ENCODE results near the gene LGALSL. TPM values are rescaled to one million over a fixed set of nuclear protein-coding genes. Genes with fewer than 3 reads are reported as not detected.

LGALSL gene
- total RNA-seq, 1 experiment from 2014 or later = 37.2 TPM

- no peak overlapping the region for H3K4me3 ChIP-seq (ENCODE audit: low read depth, low read length)
- no peak for DNase-seq
- H3K4me1 ChIP-seq = no peaks in the 10 kb centered on the region
- no peaks in the 10 kb centered on the region for H3K9me3 ChIP-seq
- H3K9me3 Mint-ChIP-seq (ENCODE audit: unreplicated experiment) = no peaks in the 10 kb centered on the region
- H3K36me3 ChIP-seq (ENCODE audit: control insufficient read depth, insufficient read depth, low read length) = no peaks in the 10 kb centered on the region; the same call in 1 of the 2 replicates
- no peak overlapping the region for H3K4me3 Mint-ChIP-seq (ENCODE audit: unreplicated experiment)
- no peak overlapping the region for H3K27ac Mint-ChIP-seq (ENCODE audit: unreplicated experiment)
- no peaks in the 10 kb centered on the region for H3K4me1 Mint-ChIP-seq (ENCODE audit: low read depth, unreplicated experiment)
- ChIA-PET CTCF (interaction anchor here (0.6 kb wide), 1 partner anchor 40 kb away, joined by 8 read pairs; no protein-coding TSS in a partner anchor), POLR2A (no interaction called here)
- no peaks in the 10 kb centered on the region for H3K27me3 Mint-ChIP-seq (ENCODE audit: insufficient read depth, unreplicated experiment)
- H3K27me3 ChIP-seq (replicated peaks; ENCODE audit: control insufficient read depth, insufficient read depth, low read length) = no peaks in the 10 kb centered on the region
- intact Hi-C loops (cut with micrococcal nuclease; ENCODE audit: unreplicated experiment) = loop anchor here (10.0 kb wide), 1 partner anchor 125 kb away; no protein-coding TSS in a partner anchor
- no peak for TF ChIP-seq CTCF (IDR thresholded peaks at IDR 0.05; ENCODE audit: insufficient read depth in 1 of 2, low read depth in 1 of 2, low read length in 1 of 2, severe bottlenecking in 1 of 2, unreplicated experiment in 1 of 2)
- BruUV-seq (replicated peaks) = no TSS peak
- H3K36me3 Mint-ChIP-seq (ENCODE audit: insufficient read depth, unreplicated experiment) = peaks cover 12% of the 10 kb centered on the region
Observed at GRCh38 chr2:64459575-64459974, 5.6 kb downstream of the LGALSL start.

- TF ChIP-seq CTCF (IDR thresholded peaks at IDR 0.05; ENCODE audit: insufficient read depth in 1 of 2, low read depth in 1 of 2, low read length in 1 of 2, severe bottlenecking in 1 of 2, unreplicated experiment in 1 of 2) = no peak
- H3K4me1 Mint-ChIP-seq (ENCODE audit: low read depth, unreplicated experiment) = no peaks in the 10 kb centered on the region
- no peaks in the 10 kb centered on the region for H3K9me3 Mint-ChIP-seq (ENCODE audit: unreplicated experiment)
- no peak for DNase-seq
- CTCF ChIA-PET = no interaction called here
- no peak overlapping the region for H3K4me3 ChIP-seq (ENCODE audit: low read depth, low read length)
- H3K4me1 ChIP-seq = no peaks in the 10 kb centered on the region
- intact Hi-C loops (cut with micrococcal nuclease; ENCODE audit: unreplicated experiment) = no loop called here
- POLR2A ChIA-PET = no interaction called here
- H3K36me3 ChIP-seq (ENCODE audit: control insufficient read depth, insufficient read depth, low read length) = no peaks in the 10 kb centered on the region; the same call in 1 of the 2 replicates
- H3K27ac Mint-ChIP-seq (ENCODE audit: unreplicated experiment) = no peak overlapping the region
- peaks cover 12% of the 10 kb centered on the region for H3K36me3 Mint-ChIP-seq (ENCODE audit: insufficient read depth, unreplicated experiment)
- H3K27me3 Mint-ChIP-seq (ENCODE audit: insufficient read depth, unreplicated experiment) = no peaks in the 10 kb centered on the region
- no peak overlapping the region for H3K4me3 Mint-ChIP-seq (ENCODE audit: unreplicated experiment)
- H3K9me3 ChIP-seq = no peaks in the 10 kb centered on the region
- no peaks in the 10 kb centered on the region for H3K27me3 ChIP-seq (replicated peaks; ENCODE audit: control insufficient read depth, insufficient read depth, low read length)
- no TSS peak for BruUV-seq (replicated peaks)
Observed at GRCh38 chr2:64460330-64460729, 6.4 kb downstream of the LGALSL start.

GRCh38 chr2:64461271-64462058, 7.5 kb downstream of the LGALSL start:
- Histone ChIP-seq H3K36me3 (ENCODE audit: control insufficient read depth, insufficient read depth, low read length) (no peaks in the 10 kb centered on the region; the same call in 1 of the 2 replicates), H3K27me3 (replicated peaks; ENCODE audit: control insufficient read depth, insufficient read depth, low read length) (no peaks in the 10 kb centered on the region), H3K4me3 (ENCODE audit: low read depth, low read length) (no peak overlapping the region), H3K9me3 (no peaks in the 10 kb centered on the region), H3K4me1 (no peaks in the 10 kb centered on the region)
- DNase-seq = no peak
- H3K4me3 Mint-ChIP-seq (ENCODE audit: unreplicated experiment) = no peak overlapping the region
- no peak overlapping the region for H3K27ac Mint-ChIP-seq (ENCODE audit: unreplicated experiment)
- H3K9me3 Mint-ChIP-seq (ENCODE audit: unreplicated experiment) = no peaks in the 10 kb centered on the region
- TF ChIP-seq CTCF (IDR thresholded peaks at IDR 0.05; ENCODE audit: insufficient read depth in 1 of 2, low read depth in 1 of 2, low read length in 1 of 2, severe bottlenecking in 1 of 2, unreplicated experiment in 1 of 2) = no peak
- POLR2A ChIA-PET = no interaction called here
- CTCF ChIA-PET = no interaction called here
- H3K4me1 Mint-ChIP-seq (ENCODE audit: low read depth, unreplicated experiment) = no peaks in the 10 kb centered on the region
- H3K36me3 Mint-ChIP-seq (ENCODE audit: insufficient read depth, unreplicated experiment) = peaks cover 12% of the 10 kb centered on the region
- intact Hi-C loops (cut with micrococcal nuclease; ENCODE audit: unreplicated experiment) = no loop called here
- no TSS peak for BruUV-seq (replicated peaks)
- no peaks in the 10 kb centered on the region for H3K27me3 Mint-ChIP-seq (ENCODE audit: insufficient read depth, unreplicated experiment)

Data from Caco-2 (cell line).